HEK293 (cell line): Measurements from ENCODE around the gene CA11.

Source experiments
- CTCF ChIA-PET: fragments of 350-600 bp; formaldehyde crosslinking; extraction: SDS; loops from one replicate; lab custom pipeline; 2021; ENCODE audit warnings: antibody characterized with exemption; lab: Yijun Ruan, JAX
- POLR2A ChIA-PET: fragments of 300-600 bp; formaldehyde crosslinking; extraction: SDS; loops from one replicate; lab custom pipeline; 2020; ENCODE audit warnings: antibody characterized with exemption, inconsistent platforms; lab: Yijun Ruan, JAX
- H3K27ac ChIP-seq: fragments of 200-500 bp; sonication (Bioruptor generic); 2 replicates; pipeline ENCODE4 v1.5.1; 2014; ENCODE audit warnings: low read depth, low read length, control low read depth, inconsistent platforms; ENCODE audit errors: extremely low read depth
- H3K36me3 ChIP-seq, 2 experiments: fragments of 200-500 bp in 1 of 2; sonication (Bioruptor generic) in 1 of 2; 1 replicate in 1 of 2; 2 replicates in 1 of 2; pipeline ENCODE4 v1.5.1; 2014 to 2017; ENCODE audit warnings: inconsistent platforms in 2 of 2, low read length in 2 of 2; ENCODE audit not compliant: control insufficient read depth in 2 of 2, insufficient read depth in 1 of 2
- H3K4me1 ChIP-seq: fragments of 200-500 bp; sonication (Bioruptor generic); 2 replicates; pipeline ENCODE4 v1.5.1; 2014; ENCODE audit warnings: mild to moderate bottlenecking, low read length, inconsistent platforms; ENCODE audit not compliant: control insufficient read depth, insufficient read depth
- H3K4me3 ChIP-seq: 2 replicates; pipeline ENCODE4 v1.5.1; 2011; ENCODE audit warnings: low read depth, mild to moderate bottlenecking, control low read depth, low read length, moderate library complexity
- H3K9me3 ChIP-seq: fragments of 200-500 bp; sonication (Bioruptor generic); 2 replicates; pipeline ENCODE4 v1.5.1; 2014; ENCODE audit warnings: low read depth, low read length, inconsistent platforms; ENCODE audit not compliant: control insufficient read depth, insufficient read depth
- CTCF ChIP-seq: fragments of 450-650 bp; formaldehyde crosslinking; IDR thresholded peaks from 2 replicates; pipeline ENCODE4 v1.5.1; 2016; ENCODE audit warnings: missing biosample characterization, missing genetic modification characterization
- HOXA7 ChIP-seq: sonication (generic); formaldehyde crosslinking; IDR thresholded peaks from 2 replicates; pipeline ENCODE4 v1.8.1; 2022; ENCODE audit warnings: missing genetic modification reagents, borderline replicate concordance
- PRDM6 ChIP-seq: fragments of 450-650 bp; formaldehyde crosslinking; IDR thresholded peaks from 2 replicates; pipeline ENCODE4 v1.5.1; 2017; ENCODE audit warnings: missing biosample characterization, missing genetic modification characterization
- REPIN1 ChIP-seq: fragments of 450-650 bp; formaldehyde crosslinking; IDR thresholded peaks from 2 replicates; pipeline ENCODE4 v1.5.1; 2017; ENCODE audit warnings: missing biosample characterization, missing genetic modification characterization, low read depth
- SP2 ChIP-seq: fragments of 450-650 bp; formaldehyde crosslinking; IDR thresholded peaks from 2 replicates; pipeline ENCODE4 v1.5.1; 2016; ENCODE audit warnings: missing biosample characterization, missing genetic modification characterization
- YY1 ChIP-seq: fragments of 450-650 bp; formaldehyde crosslinking; IDR thresholded peaks from 2 replicates; pipeline ENCODE4 v1.5.1; 2018; ENCODE audit warnings: missing biosample characterization, missing genetic modification characterization
- ZBTB6 ChIP-seq: fragments of 450-650 bp; formaldehyde crosslinking; IDR thresholded peaks from 2 replicates; pipeline ENCODE4 v1.5.1; 2017; ENCODE audit warnings: missing biosample characterization, missing genetic modification characterization
- ZNF26 ChIP-seq: fragments of 450-650 bp; formaldehyde crosslinking; IDR thresholded peaks from 2 replicates; pipeline ENCODE4 v1.5.1; 2016; ENCODE audit warnings: missing biosample characterization, missing genetic modification characterization
- ZNF311 ChIP-seq: fragments of 450-650 bp; formaldehyde crosslinking; IDR thresholded peaks from 2 replicates; pipeline ENCODE4 v1.5.1; 2017; ENCODE audit warnings: missing biosample characterization, missing genetic modification characterization, borderline replicate concordance
- ZNF488 ChIP-seq: fragments of 450-650 bp; formaldehyde crosslinking; IDR thresholded peaks from 2 replicates; pipeline ENCODE4 v1.5.1; 2016; ENCODE audit warnings: missing biosample characterization, missing genetic modification characterization
- ZNF518A ChIP-seq: fragments of 450-650 bp; formaldehyde crosslinking; conservative IDR thresholded peaks from 2 replicates; pipeline ENCODE4 v1.5.1; 2016; ENCODE audit warnings: low read depth, missing biosample characterization, missing genetic modification characterization
- ZNF623 ChIP-seq: fragments of 450-650 bp; formaldehyde crosslinking; IDR thresholded peaks from 2 replicates; pipeline ENCODE4 v1.5.1; 2016; ENCODE audit warnings: missing biosample characterization, missing genetic modification characterization
- ZNF785 ChIP-seq: fragments of 450-650 bp; formaldehyde crosslinking; IDR thresholded peaks from 2 replicates; pipeline ENCODE4 v1.5.1; 2016; ENCODE audit warnings: missing biosample characterization, missing genetic modification characterization
- ZSCAN30 ChIP-seq: fragments of 450-650 bp; IDR thresholded peaks from 2 replicates; pipeline ENCODE4 v1.5.1; 2018; ENCODE audit warnings: missing biosample characterization, mild to moderate bottlenecking, missing genetic modification characterization, moderate library complexity
- ZSCAN5A ChIP-seq: fragments of 450-650 bp; formaldehyde crosslinking; IDR thresholded peaks from 2 replicates; pipeline ENCODE4 v1.5.1; 2016; ENCODE audit warnings: missing biosample characterization, missing genetic modification characterization

The CA11 gene

GRCh38 chr19:48672994-48673393 is 27.0 kb upstream of the CA11 start, which contains the start of gene NTN5 (continued):
- TF ChIP-seq ZNF518A (tag by site-specific recombination): no peak
- TF ChIP-seq CTCF (tag by site-specific recombination): no peak
- no peak for TF ChIP-seq ZSCAN5A (tag by site-specific recombination)
- no peak for TF ChIP-seq REPIN1 (tag by site-specific recombination)
- TF ChIP-seq ZNF26: no peak
- TF ChIP-seq ZBTB6 (tag by site-specific recombination): no peak
- TF ChIP-seq SP2: no peak
- no peak for TF ChIP-seq ZNF488

GRCh38 chr19:48671446-48671995 is 25.5 kb upstream of the CA11 start:
- ChIA-PET CTCF (interaction anchor here (1.0 to 1.1 kb wide), 2 partner anchors 34 to 124 kb away, joined by 3 read pairs; no protein-coding TSS in a partner anchor), POLR2A (no interaction called here)
- Histone ChIP-seq H3K27ac (no peak overlapping the region), H3K9me3 (no peaks in the 10 kb centered on the region), H3K4me3 (no peak overlapping the region), H3K36me3 (no peaks in the 10 kb centered on the region), H3K4me1 (no peaks in the 10 kb centered on the region; the same call in 1 of the 2 replicates)
- TF ChIP-seq ZNF311 (no peak), ZSCAN30 (tag by site-specific recombination) (no peak), YY1 (no peak), PRDM6 (tag by site-specific recombination) (no peak), ZNF785 (tag by site-specific recombination) (no peak), ZNF623 (tag by site-specific recombination) (no peak), HOXA7 (CRISPR knock-in tag) (no peak)
